ENCODE results near the gene RETREG3. TPM values are rescaled to one million over a fixed set of nuclear protein-coding genes. Genes with fewer than 3 reads are reported as not detected.

Gene RETREG3
- total RNA-seq, 2 experiments from 2014 or later: 33.5 to 50.5 TPM

DNA sequence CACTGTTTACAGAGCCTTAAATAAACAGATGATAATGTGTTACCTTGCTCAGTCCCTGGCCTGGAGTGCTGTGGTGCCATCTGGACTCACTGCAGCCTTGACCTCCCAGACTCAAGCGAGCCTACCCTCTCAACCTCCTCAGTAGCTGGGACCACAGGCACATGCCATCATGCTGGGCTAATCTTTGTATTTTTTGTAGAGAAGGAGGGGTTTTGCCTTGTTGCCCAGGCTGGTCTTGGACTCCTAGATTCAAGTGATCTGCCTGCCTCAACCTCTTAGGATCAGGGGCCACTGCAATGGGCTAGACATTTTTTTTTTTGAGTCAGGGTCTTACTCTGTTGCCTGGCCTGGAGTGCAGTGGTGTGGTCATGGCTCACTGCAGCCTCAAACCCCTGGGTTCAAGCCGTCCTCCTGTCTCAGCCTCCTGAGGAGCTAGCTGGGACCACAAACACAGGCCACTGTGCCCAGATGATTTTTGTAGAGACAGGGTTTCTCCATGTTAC, 78.2 kb downstream of the RETREG3 start:
- Histone ChIP-seq H3K4me2 (ENCODE audit: low read length) (peak overlapping the region; percentile 59), H3K4me3 (ENCODE audit: low read depth, low read length, poor library complexity, severe bottlenecking) (no peak overlapping the region), H3K9me3 (ENCODE audit: low read length) (no peaks in the 10 kb centered on the region), H4K20me1 (ENCODE audit: insufficient read depth, low read length) (no peaks in the 10 kb centered on the region), H3K36me3 (ENCODE audit: insufficient read depth, low read length) (no peaks in the 10 kb centered on the region), H3K9me2 (ENCODE audit: insufficient read depth, low read length) (no peaks in the 10 kb centered on the region), H3K27ac (ENCODE audit: low read depth, low read length, poor library complexity, severe bottlenecking) (peak overlapping the region; percentile 45), H2AFZ (ENCODE audit: low read length) (peak overlapping the region; percentile 56), H3K79me2 (ENCODE audit: insufficient read depth, low read depth, low read length) (no peaks in the 10 kb centered on the region), H3K4me1 (ENCODE audit: insufficient read depth, low read length, poor library complexity, severe bottlenecking) (peaks cover 30% of the 10 kb centered on the region)
- BruUV-seq (replicated peaks): no TSS peak
- no peak for TF ChIP-seq CTCF (conservative IDR thresholded peaks at IDR 0.05; ENCODE audit: low read length)
- TF ChIP-seq EZH2phosphoT487 (IDR thresholded peaks at IDR 0.05; ENCODE audit: borderline replicate concordance, low read depth, low read length): no peak
- no peak for DNase-seq (ENCODE audit: low spot score)
- ChIA-PET POLR2A (interaction anchor here (1.4 kb wide), 1 partner anchor 124 kb away, joined by 8 read pairs; no protein-coding TSS in a partner anchor), CTCF (ENCODE audit: unreplicated experiment) (no interaction called here)
- intact Hi-C loops (cut with micrococcal nuclease; ENCODE audit: unreplicated experiment): no loop called here

Other genes starting within 250 kb of the RETREG3 start
- 11.4 and 14.8 TPM in 2 replicates for gene STAT3, start 220.9 kb downstream of the RETREG3 start, total RNA-seq (2014; rRNA removed; shearing (Covaris generic))
- gene STAT3, start 220.9 kb downstream of the RETREG3 start, total RNA-seq (2022): 28.7 and 37.2 TPM in 2 replicates
- not detected in 2 replicates for gene CAVIN1, start 186.1 kb downstream of the RETREG3 start, total RNA-seq (2014; rRNA removed; shearing (Covaris generic))
- 0.08 TPM in 1 of 2 replicates, not detected in the other for gene CAVIN1, start 186.1 kb downstream of the RETREG3 start, total RNA-seq (2022)
- 19.8 and 27.2 TPM in 2 replicates for gene ATP6V0A1, start 150.5 kb downstream of the RETREG3 start, total RNA-seq (2014; rRNA removed; shearing (Covaris generic))
- 33.4 and 46.9 TPM in 2 replicates for gene ATP6V0A1, start 150.5 kb downstream of the RETREG3 start, total RNA-seq (2022)
- 25.3 and 37.6 TPM in 2 replicates for gene NAGLU, start 73.1 kb downstream of the RETREG3 start, total RNA-seq (2014; rRNA removed; shearing (Covaris generic))
- 42.8 and 46.6 TPM in 2 replicates for gene NAGLU, start 73.1 kb downstream of the RETREG3 start, total RNA-seq (2022)
- 1.1 and 2.5 TPM in 2 replicates for gene HSD17B1, start 56.5 kb downstream of the RETREG3 start, total RNA-seq (2014; rRNA removed; shearing (Covaris generic))
- 2.1 and 2.2 TPM in 2 replicates for gene HSD17B1, start 56.5 kb downstream of the RETREG3 start, total RNA-seq (2022)
- 32.6 and 42.9 TPM in 2 replicates for gene COASY, start 47.2 kb downstream of the RETREG3 start, total RNA-seq (2014; rRNA removed; shearing (Covaris generic))
- gene COASY, start 47.2 kb downstream of the RETREG3 start, total RNA-seq (2022): 123 and 125 TPM in 2 replicates
- gene MLX, start 42.3 kb downstream of the RETREG3 start, total RNA-seq (2014; rRNA removed; shearing (Covaris generic)): 31.6 and 33.6 TPM in 2 replicates
- gene MLX, start 42.3 kb downstream of the RETREG3 start, total RNA-seq (2022): 51.2 and 53.5 TPM in 2 replicates
- 27.3 and 40.5 TPM in 2 replicates for gene PSMC3IP, start 31.6 kb downstream of the RETREG3 start, total RNA-seq (2014; rRNA removed; shearing (Covaris generic))
- gene PSMC3IP, start 31.6 kb downstream of the RETREG3 start, total RNA-seq (2022): 33.3 and 36.4 TPM in 2 replicates
- gene TUBG1, start 309 bp upstream of the RETREG3 start, total RNA-seq (2014; rRNA removed; shearing (Covaris generic)): 93.7 and 113 TPM in 2 replicates
- 112 and 114 TPM in 2 replicates for gene TUBG1, start 309 bp upstream of the RETREG3 start, total RNA-seq (2022)
- gene TUBG2, start 49.9 kb upstream of the RETREG3 start, total RNA-seq (2014; rRNA removed; shearing (Covaris generic)): 5.5 and 10.4 TPM in 2 replicates
- 22.5 and 23.4 TPM in 2 replicates for gene TUBG2, start 49.9 kb upstream of the RETREG3 start, total RNA-seq (2022)
- 17.0 and 24.4 TPM in 2 replicates for gene PLEKHH3, start 67.6 kb upstream of the RETREG3 start, total RNA-seq (2014; rRNA removed; shearing (Covaris generic))
- 42.9 and 47.5 TPM in 2 replicates for gene PLEKHH3, start 67.6 kb upstream of the RETREG3 start, total RNA-seq (2022)
- 0.82 and 1.0 TPM in 2 replicates for gene CCR10, start 72.5 kb upstream of the RETREG3 start, total RNA-seq (2014; rRNA removed; shearing (Covaris generic))
- 2.0 and 3.3 TPM in 2 replicates for gene CCR10, start 72.5 kb upstream of the RETREG3 start, total RNA-seq (2022)
- gene CNTNAP1, start 73.2 kb upstream of the RETREG3 start, total RNA-seq (2014; rRNA removed; shearing (Covaris generic)): 0.95 and 1.0 TPM in 2 replicates
- gene CNTNAP1, start 73.2 kb upstream of the RETREG3 start, total RNA-seq (2022): 6.8 TPM in 2 replicates
- 56.6 and 57.1 TPM in 2 replicates for gene EZH1, start 135.7 kb upstream of the RETREG3 start, total RNA-seq (2014; rRNA removed; shearing (Covaris generic))
- gene EZH1, start 135.7 kb upstream of the RETREG3 start, total RNA-seq (2022): 62.4 and 84.4 TPM in 2 replicates
- gene RAMP2, start 151.9 kb upstream of the RETREG3 start, total RNA-seq (2014; rRNA removed; shearing (Covaris generic)): not detected in 2 replicates
- gene RAMP2, start 151.9 kb upstream of the RETREG3 start, total RNA-seq (2022): not detected in 2 replicates
- gene VPS25, start 164.1 kb upstream of the RETREG3 start, total RNA-seq (2014; rRNA removed; shearing (Covaris generic)): 70.7 and 78.4 TPM in 2 replicates
- 83.9 and 84.1 TPM in 2 replicates for gene VPS25, start 164.1 kb upstream of the RETREG3 start, total RNA-seq (2022)
- gene WNK4, start 171.2 kb upstream of the RETREG3 start, total RNA-seq (2014; rRNA removed; shearing (Covaris generic)): 1.2 and 2.4 TPM in 2 replicates
- gene WNK4, start 171.2 kb upstream of the RETREG3 start, total RNA-seq (2022): 8.3 and 10.9 TPM in 2 replicates
- gene COA3, start 189.3 kb upstream of the RETREG3 start, total RNA-seq (2014; rRNA removed; shearing (Covaris generic)): 36.6 and 38.2 TPM in 2 replicates
- 32.1 and 34.9 TPM in 2 replicates for gene COA3, start 189.3 kb upstream of the RETREG3 start, total RNA-seq (2022)
- 0.06 TPM in 1 of 2 replicates, not detected in the other for gene CNTD1, start 189.5 kb upstream of the RETREG3 start, total RNA-seq (2014; rRNA removed; shearing (Covaris generic))
- not detected in 2 replicates for gene CNTD1, start 189.5 kb upstream of the RETREG3 start, total RNA-seq (2022)
- 75.7 and 103 TPM in 2 replicates for gene BECN1, start 214.9 kb upstream of the RETREG3 start, total RNA-seq (2014; rRNA removed; shearing (Covaris generic))
- 73.2 and 78.8 TPM in 2 replicates for gene BECN1, start 214.9 kb upstream of the RETREG3 start, total RNA-seq (2022)
- gene PSME3, start 224.0 kb upstream of the RETREG3 start, total RNA-seq (2014; rRNA removed; shearing (Covaris generic)): 80.3 and 81.9 TPM in 2 replicates
- gene PSME3, start 224.0 kb upstream of the RETREG3 start, total RNA-seq (2022): 122 and 167 TPM in 2 replicates
- 2.0 and 3.3 TPM in 2 replicates for gene AOC2, start 235.2 kb upstream of the RETREG3 start, total RNA-seq (2014; rRNA removed; shearing (Covaris generic))
- 5.0 and 5.4 TPM in 2 replicates for gene AOC2, start 235.2 kb upstream of the RETREG3 start, total RNA-seq (2022)
- gene AOC3, start 241.8 kb upstream of the RETREG3 start, total RNA-seq (2014; rRNA removed; shearing (Covaris generic)): 0.23 and 0.73 TPM in 2 replicates
- gene AOC3, start 241.8 kb upstream of the RETREG3 start, total RNA-seq (2022): 2.5 and 3.6 TPM in 2 replicates

Measured in OCI-LY7 (cell line).